ENCODE results near the gene ZBTB5.

DNA sequence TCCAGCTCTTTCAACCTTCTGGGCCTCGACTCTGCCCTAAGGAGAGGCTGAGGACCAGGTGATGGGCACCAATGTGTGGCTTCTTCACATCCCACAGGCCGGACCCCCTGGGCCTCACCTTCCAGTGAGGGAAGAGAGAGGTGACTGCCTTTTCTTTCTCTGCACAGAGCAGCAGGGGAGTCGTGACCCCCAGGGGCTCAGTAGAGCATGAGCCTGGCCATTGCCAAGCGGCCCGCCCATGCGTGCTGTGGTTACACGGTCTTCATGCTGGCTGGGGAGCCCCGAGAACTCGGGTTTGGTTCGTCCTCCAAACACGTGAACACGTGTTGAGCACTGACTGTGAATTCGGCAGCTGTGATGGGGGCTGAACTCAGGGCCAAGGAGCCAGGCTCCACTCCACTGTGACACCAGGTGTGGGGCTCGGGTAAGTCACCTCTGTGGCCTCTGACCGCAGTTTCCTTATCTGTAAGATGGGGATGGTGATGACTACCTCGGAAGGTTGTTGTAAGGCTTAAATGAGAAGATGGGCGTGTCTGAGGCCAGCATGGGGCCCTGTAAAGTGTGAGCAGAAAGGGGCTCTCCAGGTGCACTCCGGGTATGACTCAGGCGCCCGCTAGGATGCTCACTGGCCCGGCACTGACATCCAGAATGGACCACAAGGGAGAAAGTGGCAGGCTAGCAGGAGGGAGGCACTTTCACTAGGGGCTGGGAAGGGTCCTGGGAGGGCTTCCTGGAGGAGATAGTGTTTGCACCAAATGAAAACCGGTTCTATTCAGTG is 56.1 kb downstream of the ZBTB5 start:
- TF ChIP-seq, protein P1, sequence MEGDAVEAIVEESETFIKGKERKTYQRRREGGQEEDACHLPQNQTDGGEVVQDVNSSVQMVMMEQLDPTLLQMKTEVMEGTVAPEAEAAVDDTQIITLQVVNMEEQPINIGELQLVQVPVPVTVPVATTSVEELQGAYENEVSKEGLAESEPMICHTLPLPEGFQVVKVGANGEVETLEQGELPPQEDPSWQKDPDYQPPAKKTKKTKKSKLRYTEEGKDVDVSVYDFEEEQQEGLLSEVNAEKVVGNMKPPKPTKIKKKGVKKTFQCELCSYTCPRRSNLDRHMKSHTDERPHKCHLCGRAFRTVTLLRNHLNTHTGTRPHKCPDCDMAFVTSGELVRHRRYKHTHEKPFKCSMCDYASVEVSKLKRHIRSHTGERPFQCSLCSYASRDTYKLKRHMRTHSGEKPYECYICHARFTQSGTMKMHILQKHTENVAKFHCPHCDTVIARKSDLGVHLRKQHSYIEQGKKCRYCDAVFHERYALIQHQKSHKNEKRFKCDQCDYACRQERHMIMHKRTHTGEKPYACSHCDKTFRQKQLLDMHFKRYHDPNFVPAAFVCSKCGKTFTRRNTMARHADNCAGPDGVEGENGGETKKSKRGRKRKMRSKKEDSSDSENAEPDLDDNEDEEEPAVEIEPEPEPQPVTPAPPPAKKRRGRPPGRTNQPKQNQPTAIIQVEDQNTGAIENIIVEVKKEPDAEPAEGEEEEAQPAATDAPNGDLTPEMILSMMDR (conservative IDR thresholded peaks at IDR 0.05; ENCODE audit: low read depth, low read length) = no peak
- no peak for TF ChIP-seq EZH2 (IDR thresholded peaks at IDR 0.05; ENCODE audit: low read length, unreplicated experiment)

Measured in PC-3 (cell line).